DMS79 (cell line): ENCODE data around the gene CRYGD.

ENCODE experiments used
- DNase-seq: peaks from one replicate; lab custom pipeline; 2025; lab: John Stamatoyannopoulos, UW

CRYGD gene

GRCh38 chr2:208083807-208084206 lies 40.5 kb downstream of the CRYGD start:
- DNase-seq = no peak

GRCh38 chr2:208077276-208077675 lies 47.0 kb downstream of the CRYGD start:
- DNase-seq = no peak

- DNase-seq = no peak
These were observed 49.5 kb downstream of the CRYGD start for GRCh38 chr2:208074610-208075356.

- DNase-seq = peak; percentile 29
These were observed 52.0 kb downstream of the CRYGD start for GRCh38 chr2:208072250-208072892.
